Stimulated activated naive CD4-positive, alpha-beta T cell treated with Interleukin-2 at 50 U/mL for 16 hours (primary cell): ENCODE measurements around the gene PPP2R2D.

Source experiments
- DNase-seq: peaks from one replicate; lab custom pipeline; 2025; lab: John Stamatoyannopoulos, UW

PPP2R2D gene

GRCh38 chr10:131889755-131890154 lies 11.1 kb upstream of the PPP2R2D start:
- DNase-seq = no peak

DNA sequence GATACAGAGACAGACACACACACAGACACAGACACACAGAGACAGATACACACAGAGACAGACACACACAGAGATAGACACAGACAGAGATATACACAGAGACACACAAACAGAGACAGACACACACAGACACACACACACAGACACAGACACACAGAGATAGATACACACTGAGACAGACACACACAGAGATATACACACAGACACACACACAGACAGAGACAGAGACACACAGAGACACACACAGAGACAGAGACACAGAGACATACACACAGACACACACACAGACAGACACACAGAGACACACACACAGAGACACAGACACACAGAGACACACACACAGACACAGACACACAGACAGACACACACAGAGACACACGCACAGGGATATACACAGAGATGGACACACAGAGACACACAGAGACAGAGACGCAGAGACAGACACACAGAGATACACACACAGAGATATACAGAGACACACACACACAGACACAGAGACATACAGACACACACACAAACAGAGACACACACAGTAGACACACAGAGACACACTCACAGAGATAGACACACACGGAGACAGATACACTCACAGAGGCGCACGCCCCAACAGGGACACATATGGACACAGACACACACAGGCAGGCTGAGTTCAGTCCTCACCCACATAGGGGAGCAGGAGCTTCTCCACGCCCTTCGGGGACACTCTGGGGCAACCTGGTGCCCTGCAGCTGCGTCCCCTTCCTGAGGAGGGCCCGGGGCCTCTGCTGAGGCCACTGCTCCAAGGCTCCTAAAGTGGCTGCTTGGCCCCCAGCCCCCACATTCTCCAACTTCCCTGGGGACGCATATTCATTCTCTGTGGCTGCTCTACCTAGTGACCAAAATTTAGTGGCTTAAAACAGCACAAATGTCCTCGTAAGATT lies 10.3 kb upstream of the PPP2R2D start:
- DNase-seq = no peak

GRCh38 chr10:131891196-131891928 lies 9.4 kb upstream of the PPP2R2D start:
- no peak for DNase-seq

GRCh38 chr10:131891929-131892805 lies 8.6 kb upstream of the PPP2R2D start:
- DNase-seq = no peak

DNA sequence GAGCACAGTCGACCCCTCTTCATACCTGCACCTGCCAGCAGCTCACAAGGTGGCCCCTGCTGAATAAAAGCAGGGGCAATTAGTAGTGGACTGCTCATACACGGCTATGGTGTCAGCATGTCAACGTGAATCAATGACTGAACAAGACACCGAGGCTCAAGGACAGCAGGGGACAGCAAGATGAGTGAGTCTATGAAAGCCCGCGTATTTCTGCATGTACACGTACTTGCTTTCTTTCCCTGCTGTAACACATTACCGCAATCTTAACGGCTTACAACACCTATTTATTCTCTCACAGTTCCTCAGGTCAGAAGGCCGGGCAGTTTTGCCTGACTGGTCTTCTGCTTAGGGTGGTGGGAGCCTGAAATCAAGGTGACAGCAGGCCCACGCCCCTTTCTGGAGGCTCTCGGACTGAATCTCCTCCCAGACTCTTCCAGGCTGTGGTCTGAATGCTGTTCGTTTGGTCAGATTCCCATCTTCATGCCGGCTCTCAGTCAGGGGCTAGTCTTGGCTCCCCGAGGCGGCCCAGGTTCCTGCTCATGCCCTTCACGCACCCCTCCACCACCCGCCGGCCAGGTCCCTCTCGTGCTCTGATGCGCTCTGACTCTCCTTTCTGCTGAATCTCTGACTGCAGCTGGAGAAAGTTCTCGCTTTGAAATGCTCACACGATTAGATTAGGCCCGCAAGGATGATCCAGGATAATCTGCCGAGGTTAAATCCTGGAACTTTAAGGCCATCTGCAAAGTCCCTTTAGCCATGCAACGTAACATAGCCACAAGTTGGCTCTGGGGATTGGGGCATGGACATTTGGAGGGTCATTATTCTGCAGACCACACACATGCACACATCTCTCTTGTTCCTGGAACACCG lies 7.8 kb upstream of the PPP2R2D start:
- no peak for DNase-seq

GRCh38 chr10:131895116-131895515 lies 5.7 kb upstream of the PPP2R2D start:
- no peak for DNase-seq

- DNase-seq = no peak
These were observed 4.4 kb upstream of the PPP2R2D start for GRCh38 chr10:131896403-131896802.

DNA sequence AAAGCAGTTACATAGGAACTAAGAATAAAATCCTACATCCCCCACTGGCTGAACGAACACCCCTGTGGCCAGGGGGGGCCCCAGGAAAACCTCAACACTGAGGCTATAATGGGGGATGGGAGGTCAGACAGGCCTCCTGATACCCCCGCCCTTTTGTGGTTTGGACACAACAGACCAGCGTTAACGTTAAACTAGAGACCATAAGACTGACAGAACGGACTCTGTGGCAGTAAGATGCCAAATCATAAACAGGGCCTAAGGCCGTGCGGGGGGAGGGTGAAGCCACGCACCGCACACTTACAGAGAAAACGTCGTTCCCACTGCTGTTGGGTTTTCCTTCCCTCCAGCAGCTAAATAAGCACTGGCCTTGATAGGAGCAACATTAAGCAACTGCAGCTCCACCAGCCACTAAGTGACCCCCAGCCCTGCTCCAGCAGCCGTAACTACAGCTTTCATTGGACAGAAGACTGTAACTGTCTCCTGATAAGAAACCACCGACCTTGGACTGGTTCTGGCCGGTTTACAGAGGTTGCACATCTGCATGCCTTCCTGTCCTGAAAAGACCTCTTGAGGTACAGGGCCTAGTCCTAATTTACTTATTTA lies 3.4 kb upstream of the PPP2R2D start:
- no peak for DNase-seq

- no peak for DNase-seq
These were observed 2.7 kb upstream of the PPP2R2D start for GRCh38 chr10:131898061-131898460.

- no peak for DNase-seq
These were observed 2.1 kb upstream of the PPP2R2D start for GRCh38 chr10:131898713-131899112.

GRCh38 chr10:131899116-131899690 lies 1.6 kb upstream of the PPP2R2D start:
- DNase-seq = no peak

DNA sequence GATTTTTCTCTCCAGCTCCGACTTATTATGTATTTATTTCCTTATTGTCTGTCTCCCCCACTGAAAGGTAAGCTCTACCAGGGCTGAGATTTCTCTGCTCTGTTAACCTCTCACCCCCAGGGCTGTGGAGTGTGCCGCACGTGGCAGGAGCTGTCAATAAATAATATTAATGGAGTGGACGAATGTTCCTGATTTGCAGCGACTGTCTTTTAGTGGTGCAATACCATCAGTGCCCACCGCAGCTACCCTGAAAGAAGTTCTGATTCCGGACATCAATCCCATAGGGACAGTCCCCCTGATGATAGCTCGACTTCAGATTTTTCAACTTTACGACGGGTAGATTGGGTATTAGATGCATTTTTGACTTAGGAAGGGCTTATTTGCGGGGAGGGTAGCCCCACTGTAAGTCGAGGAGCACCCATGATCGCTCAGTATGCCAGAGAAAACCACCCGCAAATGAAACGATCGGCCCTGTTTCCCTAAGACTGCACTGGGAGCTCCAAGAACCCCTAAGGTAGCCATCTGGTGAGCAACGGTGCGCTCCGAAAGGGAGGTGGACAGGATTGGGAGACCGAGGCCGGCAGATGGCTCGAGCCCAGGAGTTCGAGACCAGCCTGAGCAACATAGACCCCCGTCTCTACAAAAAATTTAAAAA lies 986 bp upstream of the PPP2R2D start:
- no peak for DNase-seq

DNA sequence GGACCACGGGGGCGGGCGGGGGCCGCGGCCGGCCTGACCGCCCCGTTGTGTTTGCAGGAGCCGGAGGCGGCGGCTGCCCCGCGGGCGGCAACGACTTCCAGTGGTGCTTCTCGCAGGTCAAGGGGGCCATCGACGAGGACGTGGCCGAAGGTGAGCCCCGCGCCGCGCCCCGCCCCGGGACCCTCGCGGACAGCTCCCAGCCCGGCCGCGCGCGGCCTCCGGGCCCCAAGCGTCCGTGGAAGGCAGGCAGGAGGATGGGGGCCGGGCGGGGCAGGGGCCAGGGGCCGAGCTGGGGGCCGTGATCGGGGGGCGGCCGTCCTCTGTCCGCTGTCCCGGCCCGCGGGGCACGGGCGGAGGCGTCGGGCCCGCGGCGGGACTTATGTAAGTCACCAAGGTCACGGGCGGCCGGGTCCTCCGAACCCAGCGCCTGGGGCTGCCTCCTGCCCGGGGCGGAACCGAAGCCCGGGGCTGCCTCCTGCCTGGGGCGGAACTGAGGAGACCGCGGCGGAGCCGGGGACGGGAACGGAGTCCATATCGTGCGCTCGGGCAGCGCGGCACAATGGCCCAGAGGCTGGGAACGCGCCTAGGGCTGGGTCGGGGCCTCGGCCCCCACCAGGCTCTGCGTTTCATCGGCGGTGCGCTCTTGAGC lies 497 bp downstream of the PPP2R2D start:
- DNase-seq = peak; percentile 32

GRCh38 chr10:131902211-131902610 lies 1.4 kb downstream of the PPP2R2D start:
- DNase-seq = no peak

DNA sequence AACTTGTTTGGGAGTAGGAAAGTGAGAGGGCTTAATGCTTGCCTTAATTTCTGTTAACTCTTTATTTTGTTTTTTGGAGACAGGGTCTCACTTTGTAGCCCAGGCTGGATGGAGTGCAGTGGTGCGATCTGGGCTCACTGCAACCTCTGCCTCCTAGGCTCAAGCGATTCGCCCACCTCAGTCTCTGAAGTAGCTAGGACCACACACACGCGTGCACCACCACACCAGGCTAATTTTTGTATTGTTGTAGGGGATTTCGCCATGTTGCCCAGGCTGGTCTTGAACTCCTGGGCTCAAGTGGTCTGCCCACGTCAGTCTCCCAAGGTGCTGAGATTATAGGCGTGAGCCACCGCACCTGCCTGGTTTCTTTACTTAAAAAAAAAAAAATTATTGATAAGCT lies 1.9 kb downstream of the PPP2R2D start:
- no peak for DNase-seq

DNA sequence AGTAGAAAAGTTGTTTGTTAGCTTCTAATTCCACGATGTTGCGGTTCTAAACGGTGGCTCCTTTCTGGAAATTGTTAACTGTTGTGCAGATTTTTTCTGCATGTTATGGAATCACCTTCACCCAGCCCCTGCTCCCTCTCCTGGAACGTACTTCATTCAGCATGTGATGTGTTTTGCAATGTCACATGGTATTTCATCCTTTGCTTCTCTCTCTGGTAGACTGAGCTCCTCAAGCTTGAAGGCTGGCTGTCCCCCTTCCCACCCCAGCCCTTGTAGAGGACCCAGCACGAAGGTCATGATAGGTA lies 4.4 kb downstream of the PPP2R2D start:
- DNase-seq = no peak

- DNase-seq = no peak
These were observed 4.9 kb downstream of the PPP2R2D start for GRCh38 chr10:131905603-131906268.

DNA sequence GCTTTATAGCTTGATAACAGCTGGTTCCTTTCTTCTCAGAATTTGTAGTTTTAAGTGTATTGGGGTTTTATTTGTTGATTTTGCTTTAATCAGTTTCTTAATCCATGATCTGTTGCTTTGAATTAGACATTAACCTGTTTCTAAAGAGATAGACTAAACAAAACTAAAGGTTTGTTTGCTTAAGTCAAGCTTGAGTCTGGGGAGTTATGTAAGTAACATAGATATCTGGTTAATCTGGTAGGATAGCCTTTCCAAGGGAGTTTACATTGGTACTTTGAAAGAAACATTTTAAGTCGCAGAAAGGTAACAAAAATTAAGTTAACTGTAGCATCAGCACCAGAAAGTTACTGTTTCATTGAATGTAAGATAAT lies 5.4 kb downstream of the PPP2R2D start:
- DNase-seq = no peak

DNA sequence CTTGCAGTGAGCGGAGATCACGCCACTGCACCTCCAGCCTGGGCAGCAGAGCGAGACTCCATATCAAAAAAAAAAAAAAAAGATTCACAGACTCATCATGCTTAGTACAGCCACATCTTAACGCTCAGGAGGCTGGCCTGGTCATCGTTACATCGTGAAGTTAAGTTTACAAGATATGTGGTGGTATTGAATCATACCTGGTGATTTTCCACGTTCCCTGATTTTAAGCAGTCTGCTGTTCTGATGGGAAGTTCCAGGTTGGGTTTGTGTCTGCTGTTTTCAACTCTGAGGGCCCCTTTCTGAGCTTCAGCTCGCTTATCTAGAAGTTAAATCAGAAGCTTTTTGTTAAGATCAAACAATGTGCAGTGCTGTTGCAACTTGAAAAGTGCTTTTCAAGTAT lies 6.9 kb downstream of the PPP2R2D start:
- no peak for DNase-seq
